Natural killer cell (primary cell): ENCODE data around the gene ZNF700. TPM values are rescaled to one million over a fixed set of nuclear protein-coding genes. Genes with fewer than 3 reads are reported as not detected.

Experiments
- ATAC-seq, 3 donors: fragments of 150-1000 bp in 2 of 3; fragments of 200-7000 bp in 1 of 3; cut with Tn5 transposase; 1 replicate in 1 of 3; 2 replicates in 2 of 3; pipeline ENCODE4 v1.10.0; 2021; ENCODE audit warnings: mild to moderate bottlenecking in 2 of 3, moderate library complexity in 2 of 3
- DNase-seq, 2 donors: peaks; one replicate each; pipeline versions ENCODE4 v3.0.0 to v3.0.0-alpha.2; 2013 to 2021; ENCODE audit warnings: mixed read lengths in 1 of 2
- H3K27ac ChIP-seq: one replicate; pipeline ENCODE4 v1.5.1; 2013; ENCODE audit warnings: mild to moderate bottlenecking, low read length
- H3K27me3 ChIP-seq: one replicate; pipeline ENCODE4 v1.6.1; 2013; ENCODE audit warnings: low read length; ENCODE audit not compliant: control insufficient read depth, insufficient read depth
- H3K36me3 ChIP-seq: one replicate; pipeline ENCODE4 v1.6.1; 2013; ENCODE audit warnings: low read length; ENCODE audit not compliant: control insufficient read depth, insufficient read depth
- H3K4me1 ChIP-seq: one replicate; pipeline ENCODE4 v1.6.1; 2013; ENCODE audit warnings: low read length; ENCODE audit not compliant: control insufficient read depth, insufficient read depth
- H3K4me3 ChIP-seq: one replicate; pipeline ENCODE4 v1.5.1; 2013; ENCODE audit warnings: low read length
- H3K9me3 ChIP-seq: one replicate; pipeline ENCODE4 v1.6.1; 2013; ENCODE audit warnings: low read length; ENCODE audit not compliant: control insufficient read depth, insufficient read depth
- H3K27ac Mint-ChIP-seq, 2 donors: one replicate each; pipeline ENCODE4 v1.8.0; 2022; ENCODE audit warnings: mild to moderate bottlenecking in 2 of 2, mixed read lengths in 2 of 2, moderate library complexity in 1 of 2
- H3K27me3 Mint-ChIP-seq, 2 donors: one replicate each; pipeline ENCODE4 v1.8.0; 2022; ENCODE audit warnings: low read depth in 2 of 2, mixed read lengths in 2 of 2
- H3K36me3 Mint-ChIP-seq: one replicate; pipeline ENCODE4 v1.8.0; 2022; ENCODE audit warnings: mixed read lengths
- H3K4me1 Mint-ChIP-seq, 2 donors: one replicate each; pipeline ENCODE4 v1.8.0; 2022; ENCODE audit warnings: mixed read lengths in 2 of 2
- H3K4me3 Mint-ChIP-seq: one replicate; pipeline ENCODE4 v1.8.0; 2022; ENCODE audit warnings: mild to moderate bottlenecking, moderate library complexity, mixed read lengths
- H3K9me3 Mint-ChIP-seq, 2 donors: one replicate each; pipeline ENCODE4 v1.8.0; 2022; ENCODE audit warnings: mixed read lengths in 2 of 2
- CTCF ChIP-seq: fragments of 200-600 bp; IDR thresholded peaks from one replicate; pipeline ENCODE4 v1.8.0; 2022; ENCODE audit warnings: antibody characterized with exemption
- WGBS: methylation state at CpG from one replicate; pipeline ENCODE4 v1.1.7; 2013; ENCODE audit warnings: missing lambda C conversion rate; ENCODE audit not compliant: insufficient coverage; 5-methylcytosine and 5-hydroxymethylcytosine counted together
- intact Hi-C: fragments of 100-400 bp; cut with micrococcal nuclease; formaldehyde crosslinking; loops from one replicate; pipeline ENCODE4 v1.14.2; 2022
- total RNA-seq, 4 donors: library from RNA; stranded (reverse); fragments of 120-200 nt in 1 of 4; gene quantifications; one replicate each; pipeline versions ENCODE4 v1.2.3 to v1.2.4, GENCODE V29; 2013 to 2022

The ZNF700 gene
- total RNA-seq, 3 donors from 2014 or later (not counting 1 experiment from before 2014, with no cell fraction given) = 25.1 to 30.1 (median 26.4) TPM

DNA sequence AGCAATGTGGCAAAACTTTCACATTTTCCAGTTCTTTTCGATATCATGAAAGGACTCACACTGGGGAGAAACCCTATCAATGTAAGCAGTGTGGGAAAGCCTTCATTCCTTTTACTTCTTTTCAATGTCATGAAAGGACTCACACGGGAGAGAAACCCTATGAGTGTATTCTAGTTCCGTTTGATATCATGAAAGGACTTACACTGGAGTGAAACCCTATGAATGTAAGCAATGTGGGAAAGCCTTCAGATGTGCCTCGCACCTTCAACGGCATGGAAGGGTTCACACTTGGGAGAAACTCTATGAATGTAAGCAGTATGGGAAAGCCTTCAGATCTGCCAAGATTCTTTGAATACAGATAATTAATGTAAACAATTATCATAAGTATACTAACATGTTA is 25.4 kb downstream of the ZNF700 start:
- Histone ChIP-seq H3K36me3 (peaks cover 41% of the 10 kb centered on the region), H3K4me3 (no peak overlapping the region), H3K27ac (no peak overlapping the region), H3K4me1 (no peaks in the 10 kb centered on the region), H3K9me3 (peaks cover 76% of the 10 kb centered on the region), H3K27me3 (no peaks in the 10 kb centered on the region)
- H3K4me3 Mint-ChIP-seq = no peak overlapping the region
- no peak overlapping the region for H3K27ac Mint-ChIP-seq
- no peak for TF ChIP-seq CTCF
- H3K9me3 Mint-ChIP-seq = peaks cover 7 to 27% of the 10 kb centered on the region in 2 donors
- intact Hi-C loops = no loop called here
- H3K27me3 Mint-ChIP-seq = no peaks in the 10 kb centered on the region
- no peak for DNase-seq
- ATAC-seq = no peak
- H3K36me3 Mint-ChIP-seq = peaks cover 68% of the 10 kb centered on the region
- H3K4me1 Mint-ChIP-seq = peaks cover 0 to 1% of the 10 kb centered on the region in 2 donors
- 100% methylated on average over 5 of the region's 5 CpGs for WGBS

GRCh38 chr19:11963566-11964355 is 38.9 kb downstream of the ZNF700 start:
- 58% methylated on average over 23 of the region's 26 CpGs for WGBS
- Mint-ChIP-seq H3K9me3 (no peaks in the 10 kb centered on the region), H3K27me3 (no peaks in the 10 kb centered on the region), H3K36me3 (no peaks in the 10 kb centered on the region), H3K4me1 (peaks cover 22 to 28% of the 10 kb centered on the region in 2 donors), H3K4me3 (peak overlapping the region; percentile 90), H3K27ac (peak overlapping the region; percentile 95)
- intact Hi-C loops = loop anchor here (1.0 to 5.0 kb wide), 4 partner anchors 25 to 178 kb away; partner anchors contain the start of gene ZNF700
- Histone ChIP-seq H3K36me3 (no peaks in the 10 kb centered on the region), H3K4me1 (peaks cover 18% of the 10 kb centered on the region), H3K4me3 (no peak overlapping the region), H3K9me3 (no peaks in the 10 kb centered on the region), H3K27me3 (no peaks in the 10 kb centered on the region), H3K27ac (peak overlapping the region; percentile 91)
- DNase-seq = peak; percentile 71 to 86
- peak; percentile 34 to 61 (median 39) for ATAC-seq
- peak; percentile 78 for TF ChIP-seq CTCF

- 20% methylated on average over 8 of the region's 8 CpGs for WGBS
- TF ChIP-seq CTCF = no peak
- ATAC-seq = no peak
Measured at GRCh38 chr19:11964496-11964857, 39.6 kb downstream of the ZNF700 start.

More at GRCh38 chr19:11964496-11964857, 39.6 kb downstream of the ZNF700 start:
- intact Hi-C loops = loop anchor here (1.0 to 5.0 kb wide), 4 partner anchors 24 to 177 kb away; partner anchors contain the start of gene ZNF700
- DNase-seq = no peak
- Mint-ChIP-seq H3K36me3 (no peaks in the 10 kb centered on the region), H3K4me3 (peak overlapping the region; percentile 90), H3K9me3 (no peaks in the 10 kb centered on the region), H3K27me3 (no peaks in the 10 kb centered on the region), H3K27ac (peak overlapping the region; percentile 95), H3K4me1 (peaks cover 22 to 28% of the 10 kb centered on the region in 2 donors)
- Histone ChIP-seq H3K36me3 (no peaks in the 10 kb centered on the region), H3K4me3 (peak overlapping the region; percentile 86), H3K4me1 (peaks cover 18% of the 10 kb centered on the region), H3K27ac (peak overlapping the region; percentile 91), H3K9me3 (no peaks in the 10 kb centered on the region), H3K27me3 (no peaks in the 10 kb centered on the region)
